Endothelial cell of umbilical vein (primary cell): ENCODE data around the gene SLC35F3. TPM values are rescaled to one million over a fixed set of nuclear protein-coding genes. Genes with fewer than 3 reads are reported as not detected.

Source experiments
- BruUV-seq: library from RNA; stranded (reverse); fragments of 400-500 nt; replicated peaks from 2 replicates; lab custom pipeline; 2021; lab: Mats Ljungman, UMichigan
- CTCF ChIA-PET: fragments of 300-600, 350-600 bp; sonication (Branson Sonifier 250); formaldehyde crosslinking; loops from one replicate; lab custom pipeline; 2021; ENCODE audit warnings: antibody characterized with exemption, inconsistent platforms; lab: Charles Lee
- POLR2A ChIA-PET: fragments of 300-600, 350-600 bp; sonication (Branson Sonifier 250); formaldehyde crosslinking; loops from one replicate; lab custom pipeline; 2021; ENCODE audit warnings: antibody characterized with exemption, inconsistent platforms; lab: Charles Lee
- DNase-seq: peaks from one replicate; pipeline ENCODE4 v3.0.0-alpha.2; 2011; ENCODE audit warnings: low read depth, low spot score
- FAIRE-seq: peaks from 2 replicates; lab custom pipeline; 2011; peaks lifted over from hg19 to GRCh38; lab: Jason Lieb, UNC
- H2AFZ ChIP-seq: 2 replicates; pipeline ENCODE4 v1.6.0; 2012; ENCODE audit warnings: low read depth, low read length, control low read depth, inconsistent platforms
- H3K27ac ChIP-seq: 2 replicates; pipeline ENCODE4 v1.5.1; 2011; ENCODE audit warnings: low read depth, mild to moderate bottlenecking, control low read depth, low read length, moderate library complexity; ENCODE audit not compliant: insufficient read depth
- H3K27me3 ChIP-seq, 2 experiments: 2 replicates each; pipeline versions ENCODE4 v1.6.0 to v1.6.1; 2011; ENCODE audit warnings: low read length in 2 of 2, mixed read lengths in 1 of 2; ENCODE audit not compliant: control insufficient read depth in 2 of 2, insufficient read depth in 2 of 2
- H3K36me3 ChIP-seq, 2 experiments: 2 replicates in 1 of 2; 3 replicates in 1 of 2; pipeline ENCODE4 v1.5.1; 2011; ENCODE audit warnings: low read length in 2 of 2, mild to moderate bottlenecking in 1 of 2, moderate library complexity in 1 of 2; ENCODE audit not compliant: control insufficient read depth in 2 of 2, insufficient read depth in 2 of 2; ENCODE audit errors: extremely low read depth in 1 of 2
- H3K4me1 ChIP-seq: 3 replicates; pipeline ENCODE4 v1.5.1; 2011; ENCODE audit warnings: mild to moderate bottlenecking, low read length; ENCODE audit not compliant: control insufficient read depth, insufficient read depth; ENCODE audit errors: extremely low read depth
- H3K4me2 ChIP-seq: 2 replicates; pipeline ENCODE4 v1.6.1; 2011; ENCODE audit warnings: low read length, control low read depth, mixed read lengths; ENCODE audit not compliant: insufficient read depth
- H3K4me3 ChIP-seq, 3 experiments: fragments of 200-600 bp in 1 of 3; sonication (generic), shearing (Covaris generic) in 1 of 3; replicated peaks in 1 of 3; 2 replicates each; pipeline ENCODE4 v1.5.1; 2011 to 2016; ENCODE audit warnings: control low read depth in 3 of 3, low read length in 3 of 3, mild to moderate bottlenecking in 2 of 3, inconsistent platforms in 1 of 3, low read depth in 1 of 3, moderate library complexity in 1 of 3; ENCODE audit not compliant: insufficient read depth in 1 of 3
- H3K79me2 ChIP-seq: 2 replicates; pipeline ENCODE4 v1.6.0; 2012; ENCODE audit warnings: low read length, inconsistent platforms; ENCODE audit not compliant: control insufficient read depth, insufficient read depth
- H3K9ac ChIP-seq: replicated peaks from 2 replicates; pipeline ENCODE3; 2011; ENCODE audit warnings: low read length, control low read depth; ENCODE audit not compliant: insufficient read depth; ENCODE audit errors: extremely low read depth
- H3K9me1 ChIP-seq: replicated peaks from 3 replicates; pipeline ENCODE4 v1.6.0; 2011; ENCODE audit warnings: mild to moderate bottlenecking, low read length; ENCODE audit not compliant: control insufficient read depth, insufficient read depth; ENCODE audit errors: extremely low read depth
- H3K9me3 ChIP-seq: replicated peaks from 2 replicates; pipeline ENCODE4 v1.5.1; 2012; ENCODE audit warnings: low read length, inconsistent platforms; ENCODE audit not compliant: control insufficient read depth, insufficient read depth
- H4K20me1 ChIP-seq: replicated peaks from 2 replicates; pipeline ENCODE3; 2011; ENCODE audit warnings: mild to moderate bottlenecking, low read length; ENCODE audit not compliant: control insufficient read depth, insufficient read depth; ENCODE audit errors: extremely low read depth
- CTCF ChIP-seq, 2 donors: IDR thresholded peaks; 1 replicate in 1 of 2; 2 replicates in 1 of 2; pipeline ENCODE4 v1.5.1; 2011; ENCODE audit warnings: low read length in 2 of 2, mild to moderate bottlenecking in 2 of 2, moderate library complexity in 2 of 2, control low read depth in 1 of 2, inconsistent platforms in 1 of 2, low read depth in 1 of 2; ENCODE audit not compliant: insufficient read depth in 1 of 2; ENCODE audit errors: extremely low read depth in 1 of 2
- EZH2 ChIP-seq: IDR thresholded peaks from 2 replicates; pipeline ENCODE4 v1.6.1; 2012; ENCODE audit warnings: borderline replicate concordance, low read depth, mild to moderate bottlenecking, moderate library complexity, low read length, inconsistent platforms; ENCODE audit not compliant: severe bottlenecking
- FOS ChIP-seq: IDR thresholded peaks from 2 replicates; pipeline ENCODE4 v1.6.1; 2011; ENCODE audit warnings: mild to moderate bottlenecking, low read length, moderate library complexity, borderline replicate concordance; ENCODE audit not compliant: insufficient read depth
- GATA2 ChIP-seq: IDR thresholded peaks from 2 replicates; pipeline ENCODE4 v1.7.0; 2011; ENCODE audit warnings: low read depth, mild to moderate bottlenecking, moderate library complexity, mixed read lengths, low read length; ENCODE audit not compliant: insufficient read length, insufficient read depth
- JUN ChIP-seq: IDR thresholded peaks from 2 replicates; pipeline ENCODE4 v1.6.1; 2011; ENCODE audit warnings: borderline replicate concordance, low read depth; ENCODE audit not compliant: insufficient read length, insufficient read depth
- MYC ChIP-seq: IDR thresholded peaks from one replicate; pipeline ENCODE4 v1.6.1; 2011; ENCODE audit warnings: mild to moderate bottlenecking, low read depth, low read length
- POLR2A ChIP-seq: IDR thresholded peaks from 2 replicates; pipeline ENCODE4 v1.6.1; 2012; ENCODE audit warnings: low read depth, mild to moderate bottlenecking, control low read depth, low read length
- POLR2AphosphoS5 ChIP-seq: IDR thresholded peaks from 2 replicates; pipeline ENCODE4 v1.6.1; 2012; ENCODE audit warnings: low read depth, mild to moderate bottlenecking, control low read depth, low read length, moderate library complexity; ENCODE audit not compliant: insufficient read depth
- dilution Hi-C: fragments of 300-500 bp; cut with MboI; formaldehyde crosslinking; loops from one replicate; pipeline ENCODE4 v1.15.0; 2019; ENCODE audit warnings: low sequenced_read_pairs; ENCODE audit not compliant: extremely low pct_ligation_motif_present
- intact Hi-C: fragments of 100-400 bp; cut with micrococcal nuclease; formaldehyde crosslinking; loops from one replicate; pipeline ENCODE4 v1.10.0; 2022
- polyA plus RNA-seq, 4 experiments: library from polyadenylated mRNA; depleted of rRNA in 3 of 4; stranded (reverse) in 3 of 4; unstranded in 1 of 4; fragments of >200 nt; gene quantifications; 2 replicates each; pipeline versions ENCODE4 v1.2.1 to v1.2.3, GENCODE V29; 2011 to 2012; ENCODE audit warnings: missing spikeins in 1 of 4
- total RNA-seq: library from RNA; stranded (reverse); gene quantifications from 2 replicates; pipeline ENCODE4 v1.2.3, GENCODE V29; 2021

The SLC35F3 gene
- total and polyA plus RNA-seq, 2 donors (not counting 3 experiments of a cell fraction or from before 2014, with no cell fraction given) = not detected

- H3K9me1 ChIP-seq = no peaks in the 10 kb centered on the region
- TF ChIP-seq FOS = no peak
- no peak for TF ChIP-seq MYC
- no peak for TF ChIP-seq POLR2A
- TF ChIP-seq EZH2 = no peak
- no peak for TF ChIP-seq GATA2
- no peak for TF ChIP-seq JUN
- no peak for TF ChIP-seq CTCF (IDR thresholded peaks at IDR 0.05; ENCODE audit: extremely low read depth in 1 of 2, insufficient read depth in 1 of 2, low read depth in 1 of 2, low read length in 2 of 2)
- TF ChIP-seq POLR2AphosphoS5 = no peak
- H4K20me1 ChIP-seq = no peaks in the 10 kb centered on the region
- FAIRE-seq = no peak
- POLR2A ChIA-PET = no interaction called here
- H2AFZ ChIP-seq = no peak overlapping the region
- no peaks in the 10 kb centered on the region for H3K9me3 ChIP-seq
- CTCF ChIA-PET = interaction anchor here (0.8 to 2.2 kb wide), 4 partner anchors 9 to 199 kb away, joined by 3 to 13 read pairs (median 3); no protein-coding TSS in a partner anchor
- no TSS peak for BruUV-seq
- no peaks in the 10 kb centered on the region for H3K36me3 ChIP-seq
- dilution Hi-C loops (no loop called here), intact Hi-C loops (loop anchor here (10.0 kb wide), 1 partner anchor 355 kb away; the partner anchor contains the start of gene TARBP1)
- no peak overlapping the region for H3K9ac ChIP-seq
- H3K4me1 ChIP-seq = peaks cover 3% of the 10 kb centered on the region
- peaks cover 0 to 2% of the 10 kb centered on the region in 2 experiments for H3K27me3 ChIP-seq
- H3K4me2 ChIP-seq = no peak overlapping the region
- no peak for DNase-seq
- no peaks in the 10 kb centered on the region for H3K79me2 ChIP-seq
- H3K27ac ChIP-seq = no peak overlapping the region
- H3K4me3 ChIP-seq = no peak overlapping the region
Observed at GRCh38 chr1:234119431-234119830, 215.0 kb downstream of the SLC35F3 start.
